Measurements from ENCODE around the gene CTNNBL1. TPM values are rescaled to one million over a fixed set of nuclear protein-coding genes. Genes with fewer than 3 reads are reported as not detected.
A peak's percentile ranks its signal among the peaks of the same experiment; 100 is the strongest.

The CTNNBL1 gene
- total and polyA plus RNA-seq, 2 experiments from 2014 or later = 27.6 to 55.0 TPM

- Histone ChIP-seq H3K27ac (no peak overlapping the region), H3K4me3 (no peak overlapping the region), H4K20me1 (ENCODE audit: insufficient read depth, poor library complexity, severe bottlenecking) (no peaks in the 10 kb centered on the region), H3K9me3 (ENCODE audit: low read depth) (no peaks in the 10 kb centered on the region), H3K79me2 (peaks cover 5% of the 10 kb centered on the region), H3K9me2 (replicated peaks; ENCODE audit: insufficient read depth) (no peaks in the 10 kb centered on the region), H3K4me1 (ENCODE audit: insufficient read depth) (no peaks in the 10 kb centered on the region), H2AFZ (no peak overlapping the region), H3K4me2 (no peak overlapping the region), H3K27me3 (no peaks in the 10 kb centered on the region), H3K36me3 (replicated peaks; ENCODE audit: insufficient read depth, low read depth) (no peaks in the 10 kb centered on the region)
- no peak for TF ChIP-seq EZH2phosphoT487 (IDR thresholded peaks at IDR 0.05; ENCODE audit: low read depth, severe bottlenecking, unreplicated experiment)
- no peak for TF ChIP-seq CTCF (IDR thresholded peaks at IDR 0.05; ENCODE audit: poor library complexity)
- TF ChIP-seq EZH2 (IDR thresholded peaks at IDR 0.05; ENCODE audit: borderline replicate concordance) = no peak
- DNase-seq (ENCODE audit: low spot score) = no peak
- WGBS (ENCODE audit: low lambda C conversion rate, missing lambda C conversion rate) = 77% methylated on average over 8 of the region's 8 CpGs
Measured at GRCh38 chr20:37833221-37833896, 139.5 kb downstream of the CTNNBL1 start.

GRCh38 chr20:37836926-37837325 is 143.1 kb downstream of the CTNNBL1 start:
- Histone ChIP-seq H3K27ac (no peak overlapping the region), H3K36me3 (replicated peaks; ENCODE audit: insufficient read depth, low read depth) (no peaks in the 10 kb centered on the region), H2AFZ (no peak overlapping the region), H3K4me2 (no peak overlapping the region), H3K79me2 (peaks cover 5% of the 10 kb centered on the region), H3K4me1 (ENCODE audit: insufficient read depth) (peaks cover 2% of the 10 kb centered on the region), H3K9me2 (replicated peaks; ENCODE audit: insufficient read depth) (no peaks in the 10 kb centered on the region), H3K4me3 (no peak overlapping the region), H4K20me1 (ENCODE audit: insufficient read depth, poor library complexity, severe bottlenecking) (no peaks in the 10 kb centered on the region), H3K27me3 (no peaks in the 10 kb centered on the region), H3K9me3 (ENCODE audit: low read depth) (no peaks in the 10 kb centered on the region)
- DNase-seq (ENCODE audit: low spot score) = no peak
- no peak for TF ChIP-seq EZH2 (IDR thresholded peaks at IDR 0.05; ENCODE audit: borderline replicate concordance)
- no peak for TF ChIP-seq EZH2phosphoT487 (IDR thresholded peaks at IDR 0.05; ENCODE audit: low read depth, severe bottlenecking, unreplicated experiment)
- no peak for TF ChIP-seq CTCF (IDR thresholded peaks at IDR 0.05; ENCODE audit: poor library complexity)
- 65% methylated on average over 5 of the region's 5 CpGs for WGBS (ENCODE audit: low lambda C conversion rate, missing lambda C conversion rate)

GRCh38 chr20:37837924-37838323 is 144.1 kb downstream of the CTNNBL1 start:
- Histone ChIP-seq H3K79me2 (peaks cover 5% of the 10 kb centered on the region), H3K9me3 (ENCODE audit: low read depth) (no peaks in the 10 kb centered on the region), H3K4me2 (no peak overlapping the region), H2AFZ (no peak overlapping the region), H3K27ac (no peak overlapping the region), H4K20me1 (ENCODE audit: insufficient read depth, poor library complexity, severe bottlenecking) (no peaks in the 10 kb centered on the region), H3K27me3 (no peaks in the 10 kb centered on the region), H3K36me3 (replicated peaks; ENCODE audit: insufficient read depth, low read depth) (no peaks in the 10 kb centered on the region), H3K4me3 (no peak overlapping the region), H3K4me1 (ENCODE audit: insufficient read depth) (peaks cover 2% of the 10 kb centered on the region), H3K9me2 (replicated peaks; ENCODE audit: insufficient read depth) (no peaks in the 10 kb centered on the region)
- DNase-seq (ENCODE audit: low spot score) = peak; percentile 21
- WGBS (ENCODE audit: low lambda C conversion rate, missing lambda C conversion rate) = 58% methylated on average over 8 of the region's 8 CpGs
- TF ChIP-seq EZH2phosphoT487 (IDR thresholded peaks at IDR 0.05; ENCODE audit: low read depth, severe bottlenecking, unreplicated experiment) (no peak), EZH2 (IDR thresholded peaks at IDR 0.05; ENCODE audit: borderline replicate concordance) (no peak), CTCF (IDR thresholded peaks at IDR 0.05; ENCODE audit: poor library complexity) (no peak)

Data from hepatocyte (in vitro differentiated cells).